Activated CD4-positive, alpha-beta T cell treated with anti-CD3 and anti-CD28 coated beads for 36 hours (primary cell): ENCODE data around the gene CD2. TPM values are rescaled to one million over a fixed set of nuclear protein-coding genes. Genes with fewer than 3 reads are reported as not detected.

ENCODE experiments used
- ATAC-seq: fragments of 200-7000 bp; cut with Tn5 transposase; one replicate; pipeline ENCODE4 v1.10.0; 2021; ENCODE audit warnings: mild to moderate bottlenecking, moderate library complexity
- CTCF ChIA-PET: fragments of 350-600 bp; sonication (Branson Sonifier 250); formaldehyde crosslinking; loops from one replicate; lab custom pipeline; 2021; ENCODE audit warnings: antibody characterized with exemption; lab: Charles Lee
- POLR2A ChIA-PET: fragments of 350-600 bp; sonication (Branson Sonifier 250); formaldehyde crosslinking; loops from one replicate; lab custom pipeline; 2021; ENCODE audit warnings: antibody characterized with exemption, inconsistent platforms; lab: Charles Lee
- DNase-seq: peaks from one replicate; pipeline ENCODE4 v3.0.0-alpha.2; 2020
- H3K27ac Mint-ChIP-seq: one replicate; pipeline ENCODE4 v1.8.0; 2021; ENCODE audit warnings: mixed read lengths
- H3K27me3 Mint-ChIP-seq: one replicate; pipeline ENCODE4 v1.8.0; 2021; ENCODE audit warnings: mixed read lengths
- H3K36me3 Mint-ChIP-seq: one replicate; pipeline ENCODE4 v1.8.0; 2021; ENCODE audit warnings: low read depth, mixed read lengths
- H3K4me1 Mint-ChIP-seq: one replicate; pipeline ENCODE4 v1.8.0; 2021; ENCODE audit warnings: mixed read lengths
- H3K4me3 Mint-ChIP-seq: one replicate; pipeline ENCODE4 v1.8.0; 2021; ENCODE audit warnings: mild to moderate bottlenecking, moderate library complexity, mixed read lengths
- H3K9me3 Mint-ChIP-seq: one replicate; pipeline ENCODE4 v1.8.0; 2021; ENCODE audit warnings: low read depth, mixed read lengths
- intact Hi-C, 2 experiments: fragments of 100-400 bp; cut with DNase I in 1 of 2; cut with micrococcal nuclease in 1 of 2; formaldehyde crosslinking; loops; one replicate each; pipeline versions ENCODE4 v1.14.2 to v1.15.1; 2022 to 2024; cut with DNase I, micrococcal nuclease
- total RNA-seq, 2 experiments: library from RNA; stranded (reverse); gene quantifications; one replicate each; pipeline ENCODE4 v1.2.3, GENCODE V29; 2021

The CD2 gene, protein sequence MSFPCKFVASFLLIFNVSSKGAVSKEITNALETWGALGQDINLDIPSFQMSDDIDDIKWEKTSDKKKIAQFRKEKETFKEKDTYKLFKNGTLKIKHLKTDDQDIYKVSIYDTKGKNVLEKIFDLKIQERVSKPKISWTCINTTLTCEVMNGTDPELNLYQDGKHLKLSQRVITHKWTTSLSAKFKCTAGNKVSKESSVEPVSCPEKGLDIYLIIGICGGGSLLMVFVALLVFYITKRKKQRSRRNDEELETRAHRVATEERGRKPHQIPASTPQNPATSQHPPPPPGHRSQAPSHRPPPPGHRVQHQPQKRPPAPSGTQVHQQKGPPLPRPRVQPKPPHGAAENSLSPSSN
- 100 to 1,000 TPM; 287 to 291 TPM for total RNA-seq

DNA sequence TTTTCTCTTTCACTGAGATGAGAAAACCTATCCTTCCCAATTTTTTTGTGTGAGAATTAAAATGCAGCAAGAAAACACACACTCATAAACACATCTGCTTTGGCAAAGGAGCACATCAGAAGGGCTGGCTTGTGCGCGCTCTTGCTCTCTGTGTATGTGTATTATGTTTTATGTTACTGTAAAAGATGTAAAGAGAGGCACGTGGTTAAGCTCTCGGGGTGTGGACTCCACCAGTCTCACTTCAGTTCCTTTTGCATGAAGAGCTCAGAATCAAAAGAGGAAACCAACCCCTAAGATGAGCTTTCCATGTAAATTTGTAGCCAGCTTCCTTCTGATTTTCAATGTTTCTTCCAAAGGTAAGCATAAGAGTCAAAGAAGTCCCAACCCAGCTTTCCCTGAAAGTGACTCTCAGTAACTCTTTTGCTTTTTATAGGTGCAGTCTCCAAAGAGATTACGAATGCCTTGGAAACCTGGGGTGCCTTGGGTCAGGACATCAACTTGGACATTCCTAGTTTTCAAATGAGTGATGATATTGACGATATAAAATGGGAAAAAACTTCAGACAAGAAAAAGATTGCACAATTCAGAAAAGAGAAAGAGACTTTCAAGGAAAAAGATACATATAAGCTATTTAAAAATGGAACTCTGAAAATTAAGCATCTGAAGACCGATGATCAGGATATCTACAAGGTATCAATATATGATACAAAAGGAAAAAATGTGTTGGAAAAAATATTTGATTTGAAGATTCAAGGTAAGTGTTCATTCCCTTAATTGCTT is at the start of gene CD2:
CD2 (plus strand) TSS at position 233 of the 780 bp plus-strand sequence; CDS start at position 296, 63 bp downstream.
- Mint-ChIP-seq H3K27me3 (no peaks in the 10 kb centered on the region), H3K4me1 (peaks cover 41% of the 10 kb centered on the region), H3K36me3 (peaks cover 62% of the 10 kb centered on the region), H3K4me3 (peak within 1 kb of the TSS; percentile 93), H3K27ac (peak within 1 kb of the TSS; percentile 100), H3K9me3 (peaks cover 9% of the 10 kb centered on the region)
- ATAC-seq: peak; percentile 80
- intact Hi-C loops: loop anchor here (1.0 to 10.0 kb wide), 3 partner anchors 9 to 850 kb away; partner anchors contain the start of gene TENT5C (in 1 of the 2)
- DNase-seq: peak; percentile 80
- ChIA-PET CTCF (interaction anchor here (0.6 to 5.6 kb wide), 12 partner anchors 9 to 73 kb away, joined by 3 to 66 read pairs (median 8); no protein-coding TSS in a partner anchor), POLR2A (interaction anchor here (0.7 to 8.0 kb wide), 12 partner anchors 10 to 308 kb away, joined by 3 to 137 read pairs (median 12); partner anchors contain the start of gene TTF2)

DNA sequence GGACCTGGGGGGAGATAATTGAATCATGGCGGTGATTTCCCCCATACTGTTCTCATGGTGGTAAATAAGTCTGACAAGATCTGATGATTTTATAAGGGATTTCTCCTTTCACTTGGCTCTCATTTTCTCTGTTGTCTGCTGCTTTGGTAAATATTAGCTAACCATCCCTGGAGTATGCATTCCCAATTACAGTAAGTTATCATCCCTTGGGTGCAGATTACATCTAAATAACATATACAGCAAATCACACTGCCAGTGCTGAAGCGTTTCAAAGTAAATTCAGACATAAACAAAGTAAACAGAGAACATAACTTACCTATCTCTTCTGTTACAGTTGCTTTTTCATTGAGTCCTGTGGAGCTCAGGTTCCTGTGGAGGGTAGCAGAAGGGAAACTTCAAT is 48.1 kb upstream of the CD2 start:
- DNase-seq (no peak), ATAC-seq (no peak)
- H3K27ac Mint-ChIP-seq: no peak overlapping the region
- H3K27me3 Mint-ChIP-seq: peaks cover 4% of the 10 kb centered on the region
- peaks cover 2% of the 10 kb centered on the region for H3K9me3 Mint-ChIP-seq
- no peaks in the 10 kb centered on the region for H3K36me3 Mint-ChIP-seq
- H3K4me1 Mint-ChIP-seq: peaks cover 3% of the 10 kb centered on the region
- intact Hi-C loops: no loop called here
- H3K4me3 Mint-ChIP-seq: no peak overlapping the region
- POLR2A ChIA-PET: no interaction called here
- CTCF ChIA-PET: no interaction called here

DNA sequence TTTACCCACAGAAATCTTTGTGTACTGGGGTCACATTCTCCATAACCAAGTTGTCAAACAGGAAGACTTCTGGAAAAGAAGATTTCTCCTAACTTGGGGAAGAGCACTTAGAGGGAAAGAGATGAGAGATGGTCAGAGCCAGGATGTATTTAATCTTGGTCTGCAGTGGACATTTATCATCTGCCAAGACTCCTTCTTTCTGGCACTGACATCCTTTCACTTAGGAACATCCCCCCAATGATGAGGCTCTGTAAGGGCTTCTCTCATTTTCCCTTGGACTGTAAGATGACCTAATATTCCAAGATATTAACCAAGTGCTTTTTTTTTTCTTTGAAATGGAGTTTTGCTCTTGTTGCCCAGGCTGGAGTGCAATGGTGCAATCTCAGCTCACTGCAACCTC is 47.4 kb upstream of the CD2 start:
- no peak overlapping the region for H3K27ac Mint-ChIP-seq
- H3K4me1 Mint-ChIP-seq: peaks cover 5% of the 10 kb centered on the region
- H3K36me3 Mint-ChIP-seq: no peaks in the 10 kb centered on the region
- ATAC-seq (no peak), DNase-seq (no peak)
- intact Hi-C loops: no loop called here
- H3K27me3 Mint-ChIP-seq: peaks cover 4% of the 10 kb centered on the region
- peaks cover 2% of the 10 kb centered on the region for H3K9me3 Mint-ChIP-seq
- no peak overlapping the region for H3K4me3 Mint-ChIP-seq
- ChIA-PET POLR2A (no interaction called here), CTCF (no interaction called here)

DNA sequence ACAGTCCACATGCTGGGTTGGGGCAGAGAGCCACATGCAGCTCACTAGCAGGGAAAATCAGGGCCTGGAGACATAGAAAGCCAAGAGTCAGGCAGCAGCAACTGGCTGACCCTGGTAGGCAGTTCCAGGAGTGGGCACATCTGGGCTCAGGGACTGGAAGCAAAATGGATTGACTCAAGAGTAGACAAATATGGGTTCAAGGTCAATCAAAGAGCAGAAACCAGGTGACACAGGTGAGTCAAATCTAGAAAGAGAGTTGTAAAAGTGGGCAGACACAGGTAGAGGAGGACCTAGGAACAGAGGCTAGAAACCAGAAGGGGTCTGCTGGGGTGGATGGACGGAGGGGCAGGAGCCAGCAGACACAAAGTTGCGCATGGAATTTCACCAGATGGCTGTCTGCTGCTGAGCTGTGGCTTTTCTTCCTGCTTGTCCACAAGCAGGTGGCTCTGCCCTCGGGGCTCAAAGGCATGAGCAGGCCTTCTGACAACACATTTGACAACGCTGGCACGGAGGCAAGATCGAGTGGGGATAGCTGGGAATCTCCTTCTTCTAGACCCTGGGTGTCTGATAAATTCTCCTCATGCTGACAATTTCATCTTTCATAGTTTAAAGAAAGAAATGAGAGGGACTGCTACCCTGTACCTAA is 45.9 kb upstream of the CD2 start:
- ChIA-PET POLR2A (no interaction called here), CTCF (interaction anchor here (0.6 to 1.6 kb wide), 5 partner anchors 12 to 457 kb away, joined by 3 to 4 read pairs (median 3); no protein-coding TSS in a partner anchor)
- intact Hi-C loops: no loop called here
- DNase-seq (no peak), ATAC-seq (no peak)
- Mint-ChIP-seq H3K36me3 (no peaks in the 10 kb centered on the region), H3K4me3 (no peak overlapping the region), H3K4me1 (peaks cover 15% of the 10 kb centered on the region), H3K9me3 (no peaks in the 10 kb centered on the region), H3K27me3 (peaks cover 4% of the 10 kb centered on the region), H3K27ac (no peak overlapping the region)

DNA sequence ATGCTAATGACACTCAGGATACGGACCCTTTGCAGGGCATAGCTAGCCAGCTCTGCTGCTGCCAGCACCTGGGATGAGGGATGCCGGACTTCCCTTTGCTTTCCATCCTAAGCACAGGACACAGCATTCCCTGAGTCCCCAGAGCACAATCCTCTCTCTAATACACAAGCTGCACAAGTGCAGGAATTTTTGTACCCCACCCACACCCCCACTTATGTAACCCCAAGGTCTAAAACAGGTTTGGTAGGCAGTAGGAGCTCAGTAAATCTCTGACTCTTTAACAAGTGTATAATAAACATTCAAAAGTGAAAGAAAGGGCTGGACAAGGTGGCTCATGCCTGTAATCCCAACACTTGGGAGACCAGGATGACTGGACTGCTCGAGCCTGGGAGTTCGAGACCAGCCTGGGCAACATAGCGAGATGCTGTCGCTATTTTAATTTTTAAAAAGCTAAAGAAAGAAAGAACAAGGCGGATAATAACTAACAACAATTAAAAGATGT is 44.5 kb upstream of the CD2 start:
- Mint-ChIP-seq H3K4me1 (peaks cover 15% of the 10 kb centered on the region), H3K36me3 (no peaks in the 10 kb centered on the region), H3K4me3 (no peak overlapping the region), H3K27ac (no peak overlapping the region), H3K9me3 (no peaks in the 10 kb centered on the region), H3K27me3 (peaks cover 4% of the 10 kb centered on the region)
- intact Hi-C loops: no loop called here
- no peak for ATAC-seq
- ChIA-PET POLR2A (no interaction called here), CTCF (interaction anchor here (0.9 kb wide), 1 partner anchor 135 kb away, joined by 3 read pairs; no protein-coding TSS in a partner anchor)
- DNase-seq: no peak

DNA sequence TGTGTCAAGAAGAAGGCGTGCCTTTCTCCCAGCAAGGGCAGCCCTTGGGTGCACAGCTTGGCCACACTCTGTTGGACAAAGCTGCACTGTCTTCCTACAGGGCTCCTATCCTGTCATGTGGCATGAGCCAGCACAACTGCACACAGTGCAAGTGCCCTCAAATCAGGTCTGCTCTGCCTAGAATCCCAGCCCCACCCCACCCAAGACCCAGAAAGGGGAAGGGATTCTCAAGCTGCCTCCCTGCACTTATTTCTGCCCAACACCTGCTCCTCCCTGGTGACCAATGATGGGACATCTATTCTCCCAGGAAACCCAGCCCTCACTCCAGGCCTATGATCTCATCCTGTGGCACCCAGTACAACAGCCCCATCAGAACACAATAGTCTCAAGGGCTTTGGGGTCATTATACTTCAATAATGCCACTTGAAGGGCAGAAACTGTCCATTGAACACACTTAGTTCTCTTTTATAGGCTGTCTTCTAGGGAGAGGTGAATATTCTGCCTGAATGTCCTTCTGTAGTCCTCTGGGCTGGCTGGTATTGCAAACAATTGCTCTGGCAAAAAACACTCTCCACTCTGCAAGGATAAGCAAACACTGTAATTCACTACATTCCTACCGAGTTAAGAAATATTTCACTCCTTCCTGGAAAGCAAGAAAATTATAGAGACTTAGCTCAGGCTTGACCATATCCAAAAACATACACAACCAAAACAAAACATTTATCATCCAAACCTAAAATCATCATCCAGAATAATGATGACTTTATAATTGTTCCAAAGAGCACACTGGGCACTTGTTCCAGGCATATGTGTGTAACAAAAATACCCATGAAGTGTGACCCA is 43.6 kb upstream of the CD2 start:
- CTCF ChIA-PET: interaction anchor here (0.9 to 2.2 kb wide), 2 partner anchors 14 to 136 kb away, joined by 3 to 10 read pairs; no protein-coding TSS in a partner anchor
- ATAC-seq (no peak), DNase-seq (no peak)
- Mint-ChIP-seq H3K9me3 (no peaks in the 10 kb centered on the region), H3K4me1 (peaks cover 15% of the 10 kb centered on the region), H3K4me3 (no peak overlapping the region), H3K36me3 (no peaks in the 10 kb centered on the region), H3K27me3 (peaks cover 5% of the 10 kb centered on the region), H3K27ac (no peak overlapping the region)
- POLR2A ChIA-PET: no interaction called here
- intact Hi-C loops: no loop called here

DNA sequence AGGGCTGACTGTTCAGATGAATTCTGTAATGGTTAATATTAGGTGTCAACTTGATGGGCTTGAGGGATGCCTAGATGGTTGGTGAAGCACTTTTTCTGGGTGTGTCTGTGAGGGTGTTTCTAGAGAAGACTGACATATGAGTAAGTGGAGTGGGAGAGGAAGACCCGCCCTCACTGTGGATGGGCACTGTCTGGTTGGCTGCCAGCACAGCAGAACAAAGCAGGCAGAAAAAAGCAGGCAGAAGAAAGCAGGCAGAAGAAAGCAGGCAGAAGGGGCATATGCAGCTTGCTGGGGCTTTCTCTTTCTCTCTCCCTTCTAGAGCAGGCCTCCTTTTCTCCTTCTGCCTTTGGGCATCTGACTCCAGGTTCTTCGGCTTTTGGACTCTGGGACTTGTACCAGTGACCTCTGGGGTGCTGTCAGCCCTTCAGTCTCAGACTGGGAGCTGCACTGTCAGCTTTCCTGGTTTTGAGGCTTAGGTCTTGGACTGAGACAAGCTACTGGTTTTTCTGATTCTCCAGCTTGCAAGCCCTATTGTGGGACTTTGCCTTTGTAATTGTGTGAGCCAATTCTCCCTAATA is 42.9 kb upstream of the CD2 start:
- H3K4me3 Mint-ChIP-seq: no peak overlapping the region
- H3K36me3 Mint-ChIP-seq: no peaks in the 10 kb centered on the region
- intact Hi-C loops: no loop called here
- ChIA-PET POLR2A (no interaction called here), CTCF (interaction anchor here (2.2 kb wide), 1 partner anchor 14 kb away, joined by 10 read pairs; no protein-coding TSS in a partner anchor)
- peaks cover 15% of the 10 kb centered on the region for H3K4me1 Mint-ChIP-seq
- no peak overlapping the region for H3K27ac Mint-ChIP-seq
- DNase-seq: peak; percentile 67
- peak; percentile 99 for ATAC-seq
- peaks cover 5% of the 10 kb centered on the region for H3K27me3 Mint-ChIP-seq
- H3K9me3 Mint-ChIP-seq: no peaks in the 10 kb centered on the region

DNA sequence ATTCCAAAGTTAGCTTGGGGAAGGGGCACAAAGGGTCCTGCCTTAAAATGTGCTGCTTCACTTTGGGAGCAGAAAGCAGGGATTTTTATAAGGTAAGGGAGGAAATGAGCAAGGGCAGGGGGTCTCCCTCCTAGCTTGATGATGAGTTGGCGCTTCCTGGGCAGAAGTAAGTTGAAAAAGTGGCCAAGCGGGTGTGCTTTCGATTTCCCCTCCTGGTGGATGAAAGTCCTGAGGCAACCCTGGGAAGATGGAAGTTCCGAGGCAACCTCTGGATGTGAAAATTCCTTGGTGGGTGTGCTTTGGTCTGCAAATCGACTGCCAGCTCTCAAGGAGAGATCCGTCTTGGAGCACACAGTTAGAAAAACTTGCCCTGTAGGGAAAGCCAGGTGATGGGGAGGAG is 41.7 kb upstream of the CD2 start:
- peaks cover 10% of the 10 kb centered on the region for H3K27me3 Mint-ChIP-seq
- DNase-seq (peak; percentile 38), ATAC-seq (no peak)
- H3K4me3 Mint-ChIP-seq: no peak overlapping the region
- intact Hi-C loops: no loop called here
- H3K27ac Mint-ChIP-seq: no peak overlapping the region
- peaks cover 15% of the 10 kb centered on the region for H3K4me1 Mint-ChIP-seq
- H3K9me3 Mint-ChIP-seq: no peaks in the 10 kb centered on the region
- POLR2A ChIA-PET: no interaction called here
- no peaks in the 10 kb centered on the region for H3K36me3 Mint-ChIP-seq
- CTCF ChIA-PET: interaction anchor here (2.2 kb wide), 1 partner anchor 12 kb away, joined by 10 read pairs; no protein-coding TSS in a partner anchor

DNA sequence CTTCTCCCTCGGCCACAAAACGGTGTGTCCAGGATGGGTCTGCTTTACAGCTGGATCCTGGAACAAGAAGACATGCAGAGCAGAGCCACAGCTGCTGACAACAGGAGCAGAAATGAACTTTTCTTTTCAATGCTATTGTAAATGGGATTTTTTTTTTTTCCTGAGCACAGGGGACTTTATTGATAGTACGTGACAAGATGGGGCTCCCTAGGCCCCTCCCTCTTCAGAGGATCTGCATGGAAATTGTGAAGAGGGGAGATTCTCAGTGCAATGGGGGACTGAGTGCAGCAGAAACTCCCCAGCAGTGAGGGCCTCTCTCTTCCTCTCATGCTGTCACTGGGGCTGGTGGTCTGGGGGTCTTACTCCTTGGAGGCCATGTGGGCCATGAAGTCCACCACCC is 40.8 kb upstream of the CD2 start:
- Mint-ChIP-seq H3K27ac (no peak overlapping the region), H3K36me3 (no peaks in the 10 kb centered on the region), H3K9me3 (no peaks in the 10 kb centered on the region), H3K27me3 (peaks cover 10% of the 10 kb centered on the region), H3K4me1 (peaks cover 15% of the 10 kb centered on the region), H3K4me3 (no peak overlapping the region)
- intact Hi-C loops: no loop called here
- ATAC-seq (no peak), DNase-seq (no peak)
- POLR2A ChIA-PET: no interaction called here
- CTCF ChIA-PET: no interaction called here

DNA sequence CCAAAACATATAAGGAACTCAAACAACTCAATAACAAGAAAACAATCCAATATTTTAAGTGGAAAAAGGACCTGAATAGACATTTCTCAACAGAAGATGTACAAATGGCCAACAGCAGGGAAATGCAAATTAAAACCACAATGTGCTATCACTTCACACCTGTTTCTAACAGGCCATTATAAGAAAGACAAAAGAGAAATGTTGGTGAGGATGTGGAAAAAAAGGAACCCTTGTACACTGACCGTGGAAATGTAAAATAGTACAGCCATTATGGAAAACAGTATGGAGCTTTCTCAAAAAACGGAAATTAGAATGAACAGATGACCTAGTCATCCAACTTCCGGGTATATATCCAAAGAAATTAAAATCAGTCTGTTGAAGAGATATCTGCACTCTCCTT is 37.8 kb upstream of the CD2 start:
- ChIA-PET POLR2A (no interaction called here), CTCF (no interaction called here)
- Mint-ChIP-seq H3K36me3 (no peaks in the 10 kb centered on the region), H3K4me3 (no peak overlapping the region), H3K9me3 (no peaks in the 10 kb centered on the region), H3K27me3 (peaks cover 6% of the 10 kb centered on the region), H3K4me1 (peaks cover 10% of the 10 kb centered on the region), H3K27ac (no peak overlapping the region)
- ATAC-seq (no peak), DNase-seq (no peak)
- intact Hi-C loops: no loop called here
